OCI-LY3 (cell line): ENCODE results near the gene MREG.

Source experiments
- H2AFZ ChIP-seq: fragments of 200-600, 300-600 bp; shearing (Covaris generic); 2 replicates; pipeline ENCODE4 v1.6.0; 2014; ENCODE audit warnings: antibody characterized with exemption, low read depth, low read length
- H3K27ac ChIP-seq: fragments of 200-600, 300-600 bp; sonication (generic); 2 replicates; pipeline ENCODE4 v1.5.1; 2014; ENCODE audit warnings: mild to moderate bottlenecking, low read length, moderate library complexity, mixed read lengths
- H3K27me3 ChIP-seq: fragments of 200-600, 300-600 bp; sonication (generic); 2 replicates; pipeline ENCODE4 v1.6.1; 2014; ENCODE audit warnings: low read depth, low read length, mixed read lengths
- H3K36me3 ChIP-seq: fragments of 200-600, 300-600 bp; sonication (generic); replicated peaks from 2 replicates; pipeline ENCODE3; 2014; ENCODE audit warnings: low read depth, low read length, mixed read lengths
- H3K4me1 ChIP-seq: fragments of 300-600, 200-600 bp; sonication (generic); 2 replicates; pipeline ENCODE4 v1.6.1; 2014; ENCODE audit warnings: low read length, mixed read lengths
- H3K4me2 ChIP-seq: fragments of 200-600, 300-600 bp; sonication (generic); 2 replicates; pipeline ENCODE4 v1.6.1; 2014; ENCODE audit warnings: low read length, mixed read lengths
- H3K4me3 ChIP-seq: fragments of 300-600, 200-600 bp; sonication (generic); 2 replicates; pipeline ENCODE4 v1.5.1; 2014; ENCODE audit warnings: antibody characterized with exemption, mild to moderate bottlenecking, low read length, moderate library complexity
- H3K79me2 ChIP-seq: fragments of 300-600, 200-600 bp; shearing (Covaris generic); 2 replicates; pipeline ENCODE4 v1.6.1; 2014; ENCODE audit warnings: mild to moderate bottlenecking, low read length, mixed read lengths
- H3K9ac ChIP-seq: fragments of 300-600, 200-600 bp; shearing (Covaris generic); 2 replicates; pipeline ENCODE4 v1.6.0; 2014; ENCODE audit warnings: mild to moderate bottlenecking, low read length, moderate library complexity
- H3K9me3 ChIP-seq: fragments of 200-600, 300-600 bp; shearing (Covaris generic); 2 replicates; pipeline ENCODE4 v1.6.1; 2014; ENCODE audit warnings: low read length, mixed read lengths; ENCODE audit not compliant: insufficient read depth
- H4K20me1 ChIP-seq: fragments of 200-600, 300-600 bp; sonication (generic); 2 replicates; pipeline ENCODE4 v1.6.1; 2016; ENCODE audit warnings: low read length, mixed read lengths; ENCODE audit not compliant: insufficient read depth
- CTCF ChIP-seq: fragments of 200-600, 300-600 bp; sonication (generic); IDR thresholded peaks from 2 replicates; pipeline ENCODE4 v1.5.1; 2014; ENCODE audit warnings: antibody characterized with exemption, low read length, low read depth
- EZH2phosphoT487 ChIP-seq: fragments of 200-600 bp; shearing (Covaris generic); IDR thresholded peaks from 2 replicates; pipeline ENCODE4 v1.6.1; 2018; ENCODE audit warnings: antibody characterized with exemption, mixed run types, low read depth

Gene MREG

DNA sequence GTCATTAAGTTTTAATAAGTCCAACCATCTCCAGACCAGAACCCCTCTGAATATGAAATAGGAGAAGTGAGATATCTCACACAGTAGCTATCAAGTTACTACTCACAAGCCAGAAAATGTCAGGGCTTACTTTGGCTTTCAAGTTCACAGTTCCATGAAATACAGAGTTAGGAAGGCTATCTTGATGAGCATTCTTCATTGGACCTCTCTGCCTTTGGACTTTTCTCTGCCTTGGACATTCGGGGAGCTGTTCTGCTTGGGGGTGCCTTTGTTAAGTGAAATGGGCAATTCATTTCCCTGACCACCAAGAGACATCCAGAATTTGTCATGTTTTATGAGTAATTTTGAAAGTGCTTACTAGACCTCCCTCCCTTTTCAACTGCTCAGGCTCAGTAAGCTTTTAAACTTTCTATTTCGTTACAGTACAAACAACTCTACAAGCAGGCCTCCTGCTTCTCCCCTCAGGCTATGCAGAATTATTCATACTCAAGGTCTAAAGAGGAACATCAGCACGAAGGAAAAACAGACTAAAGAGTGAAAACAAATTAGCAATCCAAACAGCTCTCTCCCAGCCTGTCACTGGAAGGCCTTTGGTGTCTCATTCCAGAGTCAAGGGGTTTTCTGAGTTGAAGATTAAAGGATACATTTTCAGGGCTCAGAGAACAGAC lies 95.3 kb downstream of the MREG start:
- peak overlapping the region; percentile 81 for H3K4me2 ChIP-seq
- H3K36me3 ChIP-seq = peaks cover 7% of the 10 kb centered on the region
- H3K9me3 ChIP-seq = peaks cover 8% of the 10 kb centered on the region; the same call in 1 of the 2 replicates
- no peak overlapping the region for H2AFZ ChIP-seq
- no peaks in the 10 kb centered on the region for H3K27me3 ChIP-seq
- peaks cover 68% of the 10 kb centered on the region for H3K4me1 ChIP-seq
- H3K79me2 ChIP-seq = no peaks in the 10 kb centered on the region
- TF ChIP-seq CTCF = no peak
- no peak for TF ChIP-seq EZH2phosphoT487
- H3K9ac ChIP-seq = peak overlapping the region; percentile 67
- H3K4me3 ChIP-seq = peak overlapping the region; percentile 58
- H3K27ac ChIP-seq = peak overlapping the region; percentile 98
- H4K20me1 ChIP-seq = no peaks in the 10 kb centered on the region

GRCh38 chr2:215915441-215915840 lies 97.9 kb downstream of the MREG start:
- Histone ChIP-seq H3K9me3 (peaks cover 8% of the 10 kb centered on the region; the same call in 1 of the 2 replicates), H3K4me1 (peaks cover 86% of the 10 kb centered on the region), H2AFZ (0 out of 2 replicates have a peak overlapping the region, but pooled peaks have one; percentile 16), H3K27ac (peak overlapping the region; percentile 98), H3K79me2 (no peaks in the 10 kb centered on the region), H3K4me2 (peak overlapping the region; percentile 95), H3K9ac (peak overlapping the region; percentile 79), H3K27me3 (no peaks in the 10 kb centered on the region), H3K36me3 (peaks cover 13% of the 10 kb centered on the region), H4K20me1 (no peaks in the 10 kb centered on the region), H3K4me3 (peak overlapping the region; percentile 70)
- TF ChIP-seq CTCF (no peak), EZH2phosphoT487 (no peak)

DNA sequence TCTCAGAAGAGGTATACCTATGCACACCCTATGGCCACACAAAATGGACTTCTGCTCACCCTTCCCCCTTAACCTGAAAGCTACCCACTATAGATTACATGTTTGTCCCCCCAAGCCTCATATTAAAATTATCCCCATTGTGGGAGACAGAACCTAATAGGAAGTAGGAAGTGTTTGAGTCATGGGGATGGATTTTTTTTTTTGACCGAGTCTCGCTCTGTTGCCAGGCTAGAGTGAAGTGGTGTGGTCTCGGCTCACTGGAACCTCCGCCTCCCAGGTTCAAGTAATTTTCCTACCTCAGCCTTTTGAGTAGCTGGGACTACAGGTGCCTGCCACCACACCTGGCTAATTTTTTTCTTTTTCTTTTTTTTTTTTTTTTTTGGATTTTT lies 98.6 kb downstream of the MREG start:
- Histone ChIP-seq H4K20me1 (no peaks in the 10 kb centered on the region), H3K36me3 (peaks cover 13% of the 10 kb centered on the region), H3K4me1 (peaks cover 83% of the 10 kb centered on the region), H3K4me3 (peak overlapping the region; percentile 70), H3K4me2 (peak overlapping the region; percentile 95), H3K27me3 (no peaks in the 10 kb centered on the region), H3K9ac (peak overlapping the region; percentile 79), H3K79me2 (no peaks in the 10 kb centered on the region), H2AFZ (no peak overlapping the region), H3K27ac (peak overlapping the region; percentile 98), H3K9me3 (peaks cover 8% of the 10 kb centered on the region; the same call in 1 of the 2 replicates)
- TF ChIP-seq CTCF = no peak
- no peak for TF ChIP-seq EZH2phosphoT487

DNA sequence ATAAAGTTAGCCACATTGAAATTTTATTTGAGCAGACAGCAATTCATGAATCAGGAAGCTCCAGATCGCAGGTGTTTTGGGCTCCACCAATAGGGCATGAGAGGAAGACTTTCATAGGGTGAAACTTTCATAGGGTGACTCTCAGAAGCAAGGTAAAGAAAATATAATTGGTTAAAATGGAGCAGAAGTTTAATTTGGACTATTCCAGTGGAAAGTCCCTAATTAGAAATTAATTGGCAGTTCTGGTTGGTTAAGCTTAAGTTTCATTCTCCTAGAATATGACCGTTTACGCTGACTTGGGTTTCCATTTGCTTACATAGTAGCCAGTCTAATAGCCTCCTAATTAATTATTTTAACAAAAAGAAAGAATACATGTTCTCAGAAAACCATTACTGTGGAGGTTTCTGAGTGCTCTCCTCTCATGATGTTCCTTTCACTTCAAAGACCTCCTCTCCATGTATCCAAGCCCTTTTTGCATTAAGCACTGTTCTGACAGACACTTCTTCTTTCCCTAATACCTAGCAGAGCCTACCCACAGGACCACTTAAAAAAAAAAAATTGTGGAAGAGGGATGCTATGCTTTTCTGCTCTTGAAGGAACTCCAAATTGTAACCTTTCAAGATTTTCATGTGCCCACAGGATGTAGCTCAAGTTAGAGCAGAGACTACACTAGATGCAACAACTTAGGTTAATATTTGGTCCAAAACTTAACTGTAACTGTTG lies 99.1 kb downstream of the MREG start:
- Histone ChIP-seq H3K27me3 (no peaks in the 10 kb centered on the region), H3K27ac (peak overlapping the region; percentile 98), H3K4me1 (peaks cover 77% of the 10 kb centered on the region), H4K20me1 (no peaks in the 10 kb centered on the region), H3K79me2 (no peaks in the 10 kb centered on the region), H3K9me3 (peaks cover 8% of the 10 kb centered on the region; the same call in 1 of the 2 replicates), H3K4me3 (peak overlapping the region; percentile 41), H3K9ac (peak overlapping the region; percentile 79), H2AFZ (no peak overlapping the region), H3K36me3 (peaks cover 13% of the 10 kb centered on the region), H3K4me2 (peak overlapping the region; percentile 95)
- no peak for TF ChIP-seq CTCF
- TF ChIP-seq EZH2phosphoT487 = no peak
